GM12878 (cell line): ENCODE measurements around the gene COQ10B. TPM values are rescaled to one million over a fixed set of nuclear protein-coding genes. Genes with fewer than 3 reads are reported as not detected.

Experiments
- BHLHE40 ChIP-seq, 2 experiments: fragments of 450-650 bp in 1 of 2; IDR thresholded peaks; 2 replicates each; pipeline ENCODE4 v1.6.1; 2011 to 2017; ENCODE audit warnings: low read depth in 2 of 2, borderline replicate concordance in 1 of 2, improper control_type of control experiment in 1 of 2, low read length in 1 of 2, mild to moderate bottlenecking in 1 of 2
- BRCA1 ChIP-seq: IDR thresholded peaks from 2 replicates; pipeline ENCODE4 v1.6.1; 2011; ENCODE audit warnings: low read depth, low read length, improper control_type of control experiment
- CREM ChIP-seq: IDR thresholded peaks from 2 replicates; pipeline ENCODE4 v1.6.1; 2014; ENCODE audit warnings: antibody characterized with exemption, low read depth
- FOXK2 ChIP-seq: fragments of 450-650 bp; IDR thresholded peaks from 2 replicates; pipeline ENCODE4 v1.6.1; 2017; ENCODE audit warnings: mild to moderate bottlenecking, moderate library complexity
- HDAC6 ChIP-seq: fragments of 200-600 bp; sonication (generic); IDR thresholded peaks from one replicate; pipeline ENCODE4 v1.8.0; 2017; ENCODE audit warnings: antibody characterized with exemption; ENCODE audit not compliant: unreplicated experiment
- MXI1 ChIP-seq: fragments of 150-350 bp; IDR thresholded peaks from 2 replicates; pipeline ENCODE4 v1.6.1; 2011; ENCODE audit warnings: low read depth, mild to moderate bottlenecking, inconsistent platforms, low read length, improper control_type of control experiment
- PAX8 ChIP-seq: fragments of 450-650 bp; IDR thresholded peaks from 2 replicates; pipeline ENCODE4 v1.6.1; 2017; ENCODE audit warnings: mild to moderate bottlenecking, moderate library complexity
- POLR2AphosphoS2 ChIP-seq: IDR thresholded peaks from 2 replicates; pipeline ENCODE4 v1.6.1; 2011; ENCODE audit warnings: low read depth, mild to moderate bottlenecking, low read length, improper control_type of control experiment, moderate library complexity
- RAD51 ChIP-seq: fragments of 450-650 bp; IDR thresholded peaks from 2 replicates; pipeline ENCODE4 v1.6.1; 2016; ENCODE audit warnings: moderate library complexity, mild to moderate bottlenecking, inconsistent platforms
- RUNX3 ChIP-seq: IDR thresholded peaks from 2 replicates; pipeline ENCODE4 v1.6.1; 2012; ENCODE audit warnings: low read length, inconsistent platforms
- SMAD5 ChIP-seq: IDR thresholded peaks from 2 replicates; pipeline ENCODE4 v1.6.1; 2016; ENCODE audit warnings: antibody characterized with exemption, low read depth
- YY1 ChIP-seq: IDR thresholded peaks from 2 replicates; pipeline ENCODE4 v1.6.1; 2011; ENCODE audit warnings: low read depth, mild to moderate bottlenecking, low read length
- ZBED1 ChIP-seq: IDR thresholded peaks from 2 replicates; pipeline ENCODE4 v1.6.1; 2016; ENCODE audit warnings: borderline replicate concordance
- ZNF217 ChIP-seq: fragments of 450-650 bp; IDR thresholded peaks from 2 replicates; pipeline ENCODE4 v1.6.1; 2017; ENCODE audit warnings: antibody characterized with exemption, mild to moderate bottlenecking
- ZZZ3 ChIP-seq: IDR thresholded peaks from 2 replicates; pipeline ENCODE4 v1.6.1; 2011; ENCODE audit warnings: low read depth; ENCODE audit not compliant: control insufficient read depth, insufficient read length
- polyA plus RNA-seq, 11 experiments: library from polyadenylated mRNA; depleted of rRNA in 4 of 11; unstranded in 6 of 11; stranded (reverse) in 5 of 11; fragments of >200 nt; fragmentation: Nextera tagmentation in 4 of 11; fragmentation: Illumina TruSeq in 1 of 11; extraction: Ambion mirVana in 4 of 11; extraction: Trizol in 1 of 11; gene quantifications; 1 replicate in 1 of 11; 2 replicates in 10 of 11; pipeline versions ENCODE4 v1.2.1 to v1.2.3, GENCODE V29; 2011 to 2016; ENCODE audit warnings: inconsistent platforms in 2 of 11, missing spikeins in 2 of 11, low read depth in 1 of 11
- total RNA-seq, 4 experiments: library from RNA; depleted of rRNA in 3 of 4; stranded (reverse); fragments of >200 nt in 3 of 4; fragmentation: Illumina TruSeq in 1 of 4; extraction: Trizol in 1 of 4; gene quantifications; 2 replicates each; pipeline versions ENCODE4 v1.2.1 to v1.2.3, GENCODE V29; 2013 to 2021
- TF ChIP-seq, protein P1 (sequence below): fragments of 450-650 bp; formaldehyde crosslinking; IDR thresholded peaks from 2 replicates; pipeline ENCODE4 v1.5.0; 2022; ENCODE audit warnings: mild to moderate bottlenecking, missing genetic modification characterization
- TF ChIP-seq, protein P2 (sequence below): IDR thresholded peaks from 2 replicates; pipeline ENCODE4 v1.6.1; 2012; ENCODE audit warnings: improper control_type of control experiment, low read depth, low read length; ENCODE audit not compliant: insufficient replicate concordance
- TF ChIP-seq, protein P3 (sequence below): fragments of 150-350 bp; IDR thresholded peaks from 2 replicates; pipeline ENCODE4 v1.6.1; 2014; ENCODE audit warnings: mild to moderate bottlenecking, low read depth, low read length
- TF ChIP-seq, protein P4 (sequence below): fragments of 450-650 bp; IDR thresholded peaks from 2 replicates; pipeline ENCODE4 v1.6.1; 2017; ENCODE audit warnings: low read depth, mild to moderate bottlenecking, moderate library complexity

The COQ10B gene
- total and polyA plus RNA-seq, 10 of the 15 experiments (the other 5 are each of a cell fraction or from before 2014, with no cell fraction given) = 3.6 to 23.2 (median 13.2) TPM

DNA sequence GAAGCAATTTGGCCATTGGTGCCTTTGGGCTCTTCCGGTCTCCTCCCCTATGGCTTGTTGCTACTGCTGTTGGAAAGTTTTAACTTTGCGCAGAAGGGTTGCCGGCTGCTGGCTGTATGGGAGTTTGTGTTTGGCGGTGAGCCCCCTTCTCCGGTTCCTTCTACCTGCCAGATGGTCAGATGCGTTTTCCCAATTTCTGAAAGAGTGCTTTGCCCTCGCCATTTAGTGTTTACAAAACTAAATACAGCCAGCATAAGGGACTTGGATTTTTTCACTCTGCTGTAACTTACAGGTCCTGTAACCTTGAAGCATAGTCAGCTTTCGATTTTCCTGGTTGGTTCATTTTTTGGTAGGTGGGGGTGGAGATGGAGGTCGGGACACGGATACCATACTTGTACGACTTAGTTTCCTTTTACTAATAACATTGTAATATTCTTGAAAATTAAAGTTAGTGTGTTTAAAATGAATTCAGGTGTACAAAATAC, 604 bp downstream of the COQ10B start (continued):
- TF ChIP-seq, protein P1, sequence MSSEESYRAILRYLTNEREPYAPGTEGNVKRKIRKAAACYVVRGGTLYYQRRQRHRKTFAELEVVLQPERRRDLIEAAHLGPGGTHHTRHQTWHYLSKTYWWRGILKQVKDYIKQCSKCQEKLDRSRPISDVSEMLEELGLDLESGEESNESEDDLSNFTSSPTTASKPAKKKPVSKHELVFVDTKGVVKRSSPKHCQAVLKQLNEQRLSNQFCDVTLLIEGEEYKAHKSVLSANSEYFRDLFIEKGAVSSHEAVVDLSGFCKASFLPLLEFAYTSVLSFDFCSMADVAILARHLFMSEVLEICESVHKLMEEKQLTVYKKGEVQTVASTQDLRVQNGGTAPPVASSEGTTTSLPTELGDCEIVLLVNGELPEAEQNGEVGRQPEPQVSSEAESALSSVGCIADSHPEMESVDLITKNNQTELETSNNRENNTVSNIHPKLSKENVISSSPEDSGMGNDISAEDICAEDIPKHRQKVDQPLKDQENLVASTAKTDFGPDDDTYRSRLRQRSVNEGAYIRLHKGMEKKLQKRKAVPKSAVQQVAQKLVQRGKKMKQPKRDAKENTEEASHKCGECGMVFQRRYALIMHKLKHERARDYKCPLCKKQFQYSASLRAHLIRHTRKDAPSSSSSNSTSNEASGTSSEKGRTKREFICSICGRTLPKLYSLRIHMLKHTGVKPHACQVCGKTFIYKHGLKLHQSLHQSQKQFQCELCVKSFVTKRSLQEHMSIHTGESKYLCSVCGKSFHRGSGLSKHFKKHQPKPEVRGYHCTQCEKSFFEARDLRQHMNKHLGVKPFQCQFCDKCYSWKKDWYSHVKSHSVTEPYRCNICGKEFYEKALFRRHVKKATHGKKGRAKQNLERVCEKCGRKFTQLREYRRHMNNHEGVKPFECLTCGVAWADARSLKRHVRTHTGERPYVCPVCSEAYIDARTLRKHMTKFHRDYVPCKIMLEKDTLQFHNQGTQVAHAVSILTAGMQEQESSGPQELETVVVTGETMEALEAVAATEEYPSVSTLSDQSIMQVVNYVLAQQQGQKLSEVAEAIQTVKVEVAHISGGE = no peak
- TF ChIP-seq FOXK2 (peak; percentile 81), ZNF217 (no peak), MXI1 (0 out of 2 replicates have a peak, but pooled peaks have one; percentile 45), ZZZ3 (no peak), ZBED1 (0 out of 2 replicates have a peak, but pooled peaks have one; percentile 7), SMAD5 (no peak; the same call in 1 of the 2 replicates), RAD51 (no peak), CREM (no peak), PAX8 (no peak), HDAC6 (no peak), BHLHE40 (IDR thresholded peaks at IDR 0.05; ENCODE audit: borderline replicate concordance in 1 of 2, low read depth in 2 of 2, low read length in 1 of 2) (no peak), RUNX3 (no peak), YY1 (no peak), BRCA1 (no peak), POLR2AphosphoS2 (no peak)
- TF ChIP-seq, protein P2, sequence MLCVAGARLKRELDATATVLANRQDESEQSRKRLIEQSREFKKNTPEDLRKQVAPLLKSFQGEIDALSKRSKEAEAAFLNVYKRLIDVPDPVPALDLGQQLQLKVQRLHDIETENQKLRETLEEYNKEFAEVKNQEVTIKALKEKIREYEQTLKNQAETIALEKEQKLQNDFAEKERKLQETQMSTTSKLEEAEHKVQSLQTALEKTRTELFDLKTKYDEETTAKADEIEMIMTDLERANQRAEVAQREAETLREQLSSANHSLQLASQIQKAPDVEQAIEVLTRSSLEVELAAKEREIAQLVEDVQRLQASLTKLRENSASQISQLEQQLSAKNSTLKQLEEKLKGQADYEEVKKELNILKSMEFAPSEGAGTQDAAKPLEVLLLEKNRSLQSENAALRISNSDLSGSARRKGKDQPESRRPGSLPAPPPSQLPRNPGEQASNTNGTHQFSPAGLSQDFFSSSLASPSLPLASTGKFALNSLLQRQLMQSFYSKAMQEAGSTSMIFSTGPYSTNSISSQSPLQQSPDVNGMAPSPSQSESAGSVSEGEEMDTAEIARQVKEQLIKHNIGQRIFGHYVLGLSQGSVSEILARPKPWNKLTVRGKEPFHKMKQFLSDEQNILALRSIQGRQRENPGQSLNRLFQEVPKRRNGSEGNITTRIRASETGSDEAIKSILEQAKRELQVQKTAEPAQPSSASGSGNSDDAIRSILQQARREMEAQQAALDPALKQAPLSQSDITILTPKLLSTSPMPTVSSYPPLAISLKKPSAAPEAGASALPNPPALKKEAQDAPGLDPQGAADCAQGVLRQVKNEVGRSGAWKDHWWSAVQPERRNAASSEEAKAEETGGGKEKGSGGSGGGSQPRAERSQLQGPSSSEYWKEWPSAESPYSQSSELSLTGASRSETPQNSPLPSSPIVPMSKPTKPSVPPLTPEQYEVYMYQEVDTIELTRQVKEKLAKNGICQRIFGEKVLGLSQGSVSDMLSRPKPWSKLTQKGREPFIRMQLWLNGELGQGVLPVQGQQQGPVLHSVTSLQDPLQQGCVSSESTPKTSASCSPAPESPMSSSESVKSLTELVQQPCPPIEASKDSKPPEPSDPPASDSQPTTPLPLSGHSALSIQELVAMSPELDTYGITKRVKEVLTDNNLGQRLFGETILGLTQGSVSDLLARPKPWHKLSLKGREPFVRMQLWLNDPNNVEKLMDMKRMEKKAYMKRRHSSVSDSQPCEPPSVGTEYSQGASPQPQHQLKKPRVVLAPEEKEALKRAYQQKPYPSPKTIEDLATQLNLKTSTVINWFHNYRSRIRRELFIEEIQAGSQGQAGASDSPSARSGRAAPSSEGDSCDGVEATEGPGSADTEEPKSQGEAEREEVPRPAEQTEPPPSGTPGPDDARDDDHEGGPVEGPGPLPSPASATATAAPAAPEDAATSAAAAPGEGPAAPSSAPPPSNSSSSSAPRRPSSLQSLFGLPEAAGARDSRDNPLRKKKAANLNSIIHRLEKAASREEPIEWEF = no peak
- TF ChIP-seq, protein P3, sequence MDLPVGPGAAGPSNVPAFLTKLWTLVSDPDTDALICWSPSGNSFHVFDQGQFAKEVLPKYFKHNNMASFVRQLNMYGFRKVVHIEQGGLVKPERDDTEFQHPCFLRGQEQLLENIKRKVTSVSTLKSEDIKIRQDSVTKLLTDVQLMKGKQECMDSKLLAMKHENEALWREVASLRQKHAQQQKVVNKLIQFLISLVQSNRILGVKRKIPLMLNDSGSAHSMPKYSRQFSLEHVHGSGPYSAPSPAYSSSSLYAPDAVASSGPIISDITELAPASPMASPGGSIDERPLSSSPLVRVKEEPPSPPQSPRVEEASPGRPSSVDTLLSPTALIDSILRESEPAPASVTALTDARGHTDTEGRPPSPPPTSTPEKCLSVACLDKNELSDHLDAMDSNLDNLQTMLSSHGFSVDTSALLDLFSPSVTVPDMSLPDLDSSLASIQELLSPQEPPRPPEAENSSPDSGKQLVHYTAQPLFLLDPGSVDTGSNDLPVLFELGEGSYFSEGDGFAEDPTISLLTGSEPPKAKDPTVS = no peak
- TF ChIP-seq, protein P4, sequence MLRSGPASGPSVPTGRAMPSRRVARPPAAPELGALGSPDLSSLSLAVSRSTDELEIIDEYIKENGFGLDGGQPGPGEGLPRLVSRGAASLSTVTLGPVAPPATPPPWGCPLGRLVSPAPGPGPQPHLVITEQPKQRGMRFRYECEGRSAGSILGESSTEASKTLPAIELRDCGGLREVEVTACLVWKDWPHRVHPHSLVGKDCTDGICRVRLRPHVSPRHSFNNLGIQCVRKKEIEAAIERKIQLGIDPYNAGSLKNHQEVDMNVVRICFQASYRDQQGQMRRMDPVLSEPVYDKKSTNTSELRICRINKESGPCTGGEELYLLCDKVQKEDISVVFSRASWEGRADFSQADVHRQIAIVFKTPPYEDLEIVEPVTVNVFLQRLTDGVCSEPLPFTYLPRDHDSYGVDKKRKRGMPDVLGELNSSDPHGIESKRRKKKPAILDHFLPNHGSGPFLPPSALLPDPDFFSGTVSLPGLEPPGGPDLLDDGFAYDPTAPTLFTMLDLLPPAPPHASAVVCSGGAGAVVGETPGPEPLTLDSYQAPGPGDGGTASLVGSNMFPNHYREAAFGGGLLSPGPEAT = peak; percentile 2; the same call in 1 of the 2 replicates
